Pancreas (tissue), 10 donors: Measurements from ENCODE around the gene FKBP4. TPM values are rescaled to one million over a fixed set of nuclear protein-coding genes. Genes with fewer than 3 reads are reported as not detected.

Experiments used
- ATAC-seq, 4 donors: fragments of 200-7000 bp; cut with Tn5 transposase; one replicate each; pipeline versions ENCODE4 v1.8.0 to v1.9.1; 2020; ENCODE audit warnings: mild to moderate bottlenecking in 4 of 4, moderate library complexity in 4 of 4
- DNase-seq, 6 donors: peaks; one replicate each; pipeline ENCODE4 v3.0.0-alpha.2; 2020
- FAIRE-seq: peaks from 2 replicates; lab custom pipeline; 2012; peaks lifted over from hg19 to GRCh38; lab: Jason Lieb, UNC
- H3K27ac ChIP-seq, 4 donors: fragments of 200-600 bp; sonication (generic); 1 replicate in 3 of 4; 2 replicates in 1 of 4; pipeline versions ENCODE4 v1.5.0 to v1.8.0; 2020
- H3K27me3 ChIP-seq, 4 donors: fragments of 200-600 bp; one replicate each; pipeline ENCODE4 v1.8.0; 2021
- H3K36me3 ChIP-seq, 3 donors: fragments of 200-600 bp; sonication (generic) in 1 of 3; one replicate each; pipeline versions ENCODE4 v1.5.0 to v1.8.0; 2020 to 2021
- H3K4me1 ChIP-seq, 3 donors: fragments of 200-600 bp; one replicate each; pipeline ENCODE4 v1.8.0; 2021
- H3K4me3 ChIP-seq, 4 donors: fragments of 200-600 bp; sonication (generic) in 2 of 4; one replicate each; pipeline versions ENCODE4 v1.5.0 to v1.8.0; 2020 to 2021
- H3K9me3 ChIP-seq, 4 donors: fragments of 200-600 bp; one replicate each; pipeline ENCODE4 v1.8.0; 2021
- CTCF ChIP-seq, 4 donors: fragments of 200-600 bp; sonication (generic) in 3 of 4; IDR thresholded peaks; one replicate each; pipeline versions ENCODE4 v1.5.0 to v1.8.0; 2021; ENCODE audit warnings: antibody characterized with exemption in 4 of 4
- WGBS, 2 donors: extraction: QIAGEN DNeasy Blood & Tissue Kit; methylation state at CpG; one replicate each; pipeline ENCODE4 v1.1.7; 2013; 5-methylcytosine and 5-hydroxymethylcytosine counted together
- intact Hi-C, 3 donors: fragments of 100-400 bp; cut with DNase I; formaldehyde crosslinking; loops; one replicate each; pipeline versions ENCODE4 v1.11.1 to v1.14.2; 2022
- polyA plus RNA-seq, 2 donors: library from polyadenylated mRNA; stranded (reverse); fragments of 200-250 nt; gene quantifications; one replicate each; pipeline ENCODE4 v1.2.3, GENCODE V29; 2013
- total RNA-seq, 6 donors: library from RNA; stranded (reverse); fragmentation: NEBNext Ultra II Directional in 4 of 6; extraction: Animal tissue kit (Norgen Biotek cat#: 25700) in 4 of 6; gene quantifications; one replicate each; pipeline versions ENCODE4 v1.2.1 to v1.2.4, GENCODE V29; 2021 to 2023
- donor health status: healthy with polysubstance abuse.
- donor health status: DM: no; HTN: no; CAD: no; lungs with moderate emphysema.
- donor health status: DM: no; HTN: no; CAD: no.
- donor health status: control.
- donor health status: control.
- donor health status: Bipolar disorder and iron deficiency.
- donor health status: DM: yes; HTN: yes; CAD: no.
- donor health status: DM: no; HTN: no; CAD: no.
- donor health status: DM: no; HTN: no; CAD: no.
- donor health status: DM: yes; HTN: yes; CAD: no.

Gene FKBP4
- total and polyA plus RNA-seq, 8 donors = 24.2 to 72.8 (median 47.8) TPM

- ATAC-seq (no peak), DNase-seq (no peak), FAIRE-seq (no peak)
- Histone ChIP-seq H3K4me1 (no peaks in the 10 kb centered on the region), H3K27me3 (no peaks in the 10 kb centered on the region), H3K4me3 (no peak overlapping the region), H3K9me3 (no peaks in the 10 kb centered on the region), H3K27ac (no peak overlapping the region), H3K36me3 (peaks cover 0 to 6% (median 0%) of the 10 kb centered on the region in 3 donors)
- intact Hi-C loops = no loop called here
- no peak for TF ChIP-seq CTCF (IDR thresholded peaks at IDR 0.05)
- WGBS, 2 donors = 68 to 70% methylated on average over 6 of the region's 6 CpGs
Measured at GRCh38 chr12:2832550-2833127, 37.9 kb downstream of the FKBP4 start.

DNA sequence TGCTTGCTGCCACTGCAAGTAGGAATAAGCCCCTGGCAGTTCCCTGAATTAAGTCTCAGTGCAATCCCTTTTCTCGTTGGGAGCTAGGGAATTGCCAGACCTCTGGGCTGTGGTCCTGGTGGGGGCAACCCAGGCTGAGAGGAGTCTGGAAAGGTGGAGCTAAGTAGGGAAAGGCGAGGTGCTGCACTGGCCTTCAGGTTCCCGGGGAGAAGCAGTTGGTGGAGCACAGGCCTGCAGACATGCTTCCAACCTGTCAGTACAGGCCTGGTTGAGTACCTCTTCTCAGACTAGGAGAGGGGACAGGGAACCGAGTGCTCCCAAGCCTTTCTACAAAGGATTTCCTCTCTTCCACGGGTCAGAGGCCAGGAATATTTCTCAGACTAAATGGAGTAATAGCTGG lies 38.6 kb downstream of the FKBP4 start:
- Histone ChIP-seq H3K36me3 (no peaks in the 10 kb centered on the region), H3K4me3 (no peak overlapping the region), H3K27ac (no peak overlapping the region), H3K27me3 (no peaks in the 10 kb centered on the region), H3K4me1 (no peaks in the 10 kb centered on the region), H3K9me3 (no peaks in the 10 kb centered on the region)
- ATAC-seq = no peak
- intact Hi-C loops = no loop called here
- DNase-seq = no peak
- 59 to 71% methylated on average over 5 of the region's 5 CpGs for WGBS, 2 donors
- no peak for TF ChIP-seq CTCF (IDR thresholded peaks at IDR 0.05)
- no peak for FAIRE-seq

- no peaks in the 10 kb centered on the region for H3K4me1 ChIP-seq
- H3K9me3 ChIP-seq = no peaks in the 10 kb centered on the region
- ATAC-seq (peak in 2 of 4 donors; percentile 16 to 42), DNase-seq (no peak), FAIRE-seq (no peak)
- WGBS, 2 donors = 82% methylated on average over 9 of the region's 9 CpGs
- H3K27ac ChIP-seq = no peak overlapping the region
- no peak overlapping the region for H3K4me3 ChIP-seq
- no peaks in the 10 kb centered on the region for H3K27me3 ChIP-seq
- intact Hi-C loops = no loop called here
- no peaks in the 10 kb centered on the region for H3K36me3 ChIP-seq
- TF ChIP-seq CTCF (IDR thresholded peaks at IDR 0.05) = no peak
Measured at GRCh38 chr12:2833810-2834209, 39.0 kb downstream of the FKBP4 start.

GRCh38 chr12:2834581-2835491 lies 40.1 kb downstream of the FKBP4 start, which contains the start of gene NRIP2:
Gene NRIP2 (minus strand): TSS chr12:2835035. CDS start chr12:2834983, 52 bp downstream.
- intact Hi-C loops = no loop called here
- DNase-seq (peak in 1 of 6 donors; percentile 55), ATAC-seq (peak; percentile 44 to 72 (median 66)), FAIRE-seq (no peak)
- H3K27me3 ChIP-seq = no peaks in the 10 kb centered on the region
- no peaks in the 10 kb centered on the region for H3K9me3 ChIP-seq
- TF ChIP-seq CTCF (IDR thresholded peaks at IDR 0.05) = no peak
- H3K4me1 ChIP-seq = no peaks in the 10 kb centered on the region
- H3K36me3 ChIP-seq = no peaks in the 10 kb centered on the region
- no peak within 1 kb of the TSS for H3K27ac ChIP-seq
- 15 to 22% methylated on average over 28 to 32 of the region's 32 CpGs for WGBS, 2 donors
- H3K4me3 ChIP-seq = peak within 1 kb of the TSS in 1 of 4 donors; percentile 0
